Measurements from ENCODE around the gene GSC2.

DNA sequence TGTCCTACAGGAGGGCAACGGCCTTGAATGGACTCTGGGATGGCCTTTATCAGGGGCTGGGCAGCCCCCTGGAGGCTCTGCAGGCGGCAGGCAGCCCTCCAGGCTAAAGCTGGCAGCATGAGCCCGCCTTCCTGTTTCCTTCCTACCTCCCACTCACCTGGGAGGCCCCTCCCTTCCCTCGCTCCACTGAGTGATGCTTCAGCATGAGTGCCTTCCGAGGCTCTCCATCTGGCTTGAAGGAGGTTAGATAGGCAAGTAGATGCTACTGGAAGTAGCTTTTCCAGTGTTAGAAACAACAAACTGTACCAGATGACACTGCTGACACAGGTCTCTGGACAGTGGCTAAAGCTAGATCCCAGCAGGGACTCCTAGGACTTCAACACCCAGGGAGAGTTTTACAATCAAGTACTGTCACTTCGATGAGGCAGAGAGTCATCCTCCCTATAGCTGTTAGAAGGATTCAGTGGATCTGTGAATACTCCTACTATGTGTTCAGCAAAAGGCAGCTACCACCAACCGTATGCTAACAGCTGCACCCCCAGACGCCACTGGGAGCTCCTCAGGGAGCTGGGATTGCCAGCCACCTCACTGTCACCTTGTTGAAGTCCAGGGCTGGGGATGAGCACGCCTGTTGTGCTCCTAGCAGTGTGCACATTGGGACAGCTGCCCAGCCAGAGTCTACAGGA, 32.5 kb upstream of the GSC2 start:
- TF ChIP-seq, protein P1, sequence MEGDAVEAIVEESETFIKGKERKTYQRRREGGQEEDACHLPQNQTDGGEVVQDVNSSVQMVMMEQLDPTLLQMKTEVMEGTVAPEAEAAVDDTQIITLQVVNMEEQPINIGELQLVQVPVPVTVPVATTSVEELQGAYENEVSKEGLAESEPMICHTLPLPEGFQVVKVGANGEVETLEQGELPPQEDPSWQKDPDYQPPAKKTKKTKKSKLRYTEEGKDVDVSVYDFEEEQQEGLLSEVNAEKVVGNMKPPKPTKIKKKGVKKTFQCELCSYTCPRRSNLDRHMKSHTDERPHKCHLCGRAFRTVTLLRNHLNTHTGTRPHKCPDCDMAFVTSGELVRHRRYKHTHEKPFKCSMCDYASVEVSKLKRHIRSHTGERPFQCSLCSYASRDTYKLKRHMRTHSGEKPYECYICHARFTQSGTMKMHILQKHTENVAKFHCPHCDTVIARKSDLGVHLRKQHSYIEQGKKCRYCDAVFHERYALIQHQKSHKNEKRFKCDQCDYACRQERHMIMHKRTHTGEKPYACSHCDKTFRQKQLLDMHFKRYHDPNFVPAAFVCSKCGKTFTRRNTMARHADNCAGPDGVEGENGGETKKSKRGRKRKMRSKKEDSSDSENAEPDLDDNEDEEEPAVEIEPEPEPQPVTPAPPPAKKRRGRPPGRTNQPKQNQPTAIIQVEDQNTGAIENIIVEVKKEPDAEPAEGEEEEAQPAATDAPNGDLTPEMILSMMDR (IDR thresholded peaks at IDR 0.05) = no peak
- TF ChIP-seq POLR2A (IDR thresholded peaks at IDR 0.05) = no peak

Data from heart left ventricle (tissue), 13 donors.